Astrocyte (in vitro differentiated cells and primary cell): Measurements from ENCODE around the gene ZNF490.

Experiments used
- CTCF ChIP-seq: IDR thresholded peaks from 2 replicates; pipeline ENCODE4 v1.5.1; 2011; ENCODE audit warnings: low read depth, mild to moderate bottlenecking, inconsistent platforms, low read length, moderate library complexity; ENCODE audit not compliant: insufficient read depth
- EZH2 ChIP-seq: IDR thresholded peaks from 2 replicates; pipeline ENCODE4 v1.6.1; 2012; ENCODE audit warnings: mild to moderate bottlenecking, low read length, inconsistent platforms; ENCODE audit not compliant: insufficient read depth

GRCh38 chr19:12656899-12657571 lies 46.4 kb upstream of the ZNF490 start:
- TF ChIP-seq CTCF (no peak), EZH2 (no peak)
